ENCODE results near the gene GALNS.

The GALNS gene

DNA sequence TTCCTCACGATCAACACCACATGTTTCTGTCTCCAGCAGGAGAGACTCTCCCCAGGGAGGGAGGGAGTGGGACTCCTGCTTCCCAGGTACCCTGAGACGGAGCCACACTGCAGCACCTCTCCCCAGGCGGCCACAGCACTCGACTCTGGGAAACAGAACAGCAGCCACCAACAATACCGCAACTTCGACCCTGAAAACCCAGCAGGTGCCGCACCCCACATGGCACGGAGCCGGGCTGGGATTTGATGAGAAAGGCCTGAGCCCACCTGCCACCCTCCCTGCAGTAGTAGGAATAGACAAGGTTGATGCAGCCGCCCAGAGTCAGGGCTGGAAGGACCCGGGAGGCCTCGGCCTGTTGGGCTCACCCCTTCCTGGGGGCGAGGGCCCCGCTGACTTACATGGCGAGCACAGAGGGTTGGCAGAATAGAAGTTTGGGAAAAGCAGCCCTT is 14.4 kb downstream of the GALNS start:
- Histone ChIP-seq H3K27me3 (ENCODE audit: control insufficient read depth in 1 of 2, insufficient read depth in 1 of 2, low read length in 2 of 2) (no peaks in the 10 kb centered on the region), H3K9me3 (ENCODE audit: control insufficient read depth, low read length) (no peaks in the 10 kb centered on the region), H2BK5ac (ENCODE audit: low read depth, low read length, poor library complexity, severe bottlenecking) (no peak overlapping the region), H2BK12ac (ENCODE audit: low read length in 2 of 2) (no peak overlapping the region), H3K23ac (ENCODE audit: low read length in 2 of 2) (no peak overlapping the region), H3K18ac (ENCODE audit: low read depth in 1 of 2, low read length in 2 of 2) (no peak overlapping the region), H3K14ac (ENCODE audit: low read length in 2 of 2) (no peak overlapping the region), H2BK120ac (ENCODE audit: low read depth, low read length) (no peak overlapping the region), H3K4me1 (ENCODE audit: control insufficient read depth, insufficient read depth, low read depth, low read length) (no peaks in the 10 kb centered on the region), H2AFZ (ENCODE audit: low read depth, low read length) (no peak overlapping the region), H3K4ac (ENCODE audit: low read depth in 1 of 2, low read length in 2 of 2) (no peak overlapping the region), H4K8ac (ENCODE audit: low read length) (no peak overlapping the region), H3K9ac (ENCODE audit: low read length) (no peak overlapping the region), H3K79me1 (replicated peaks; ENCODE audit: low read length, poor library complexity, severe bottlenecking) (peaks cover 13% of the 10 kb centered on the region), H3K4me2 (ENCODE audit: low read length, poor library complexity, severe bottlenecking) (no peak overlapping the region), H3K27ac (ENCODE audit: low read length, poor library complexity, severe bottlenecking) (no peak overlapping the region), H3K36me3 (ENCODE audit: control insufficient read depth in 1 of 2, insufficient read depth in 2 of 2, low read depth in 1 of 2, low read length in 2 of 2) (peaks cover 39 to 71% of the 10 kb centered on the region in 2 experiments), H2BK15ac (ENCODE audit: low read depth, poor library complexity, severe bottlenecking) (no peak overlapping the region), H3K4me3 (ENCODE audit: insufficient read depth in 1 of 2, low read depth in 1 of 2, low read length in 2 of 2) (no peak overlapping the region), H2AK5ac (ENCODE audit: low read length, severe bottlenecking) (no peak overlapping the region), H4K91ac (ENCODE audit: low read length) (no peak overlapping the region)
- DNase-seq: no peak
- 88% methylated on average over 15 of the region's 15 CpGs for WGBS

DNA sequence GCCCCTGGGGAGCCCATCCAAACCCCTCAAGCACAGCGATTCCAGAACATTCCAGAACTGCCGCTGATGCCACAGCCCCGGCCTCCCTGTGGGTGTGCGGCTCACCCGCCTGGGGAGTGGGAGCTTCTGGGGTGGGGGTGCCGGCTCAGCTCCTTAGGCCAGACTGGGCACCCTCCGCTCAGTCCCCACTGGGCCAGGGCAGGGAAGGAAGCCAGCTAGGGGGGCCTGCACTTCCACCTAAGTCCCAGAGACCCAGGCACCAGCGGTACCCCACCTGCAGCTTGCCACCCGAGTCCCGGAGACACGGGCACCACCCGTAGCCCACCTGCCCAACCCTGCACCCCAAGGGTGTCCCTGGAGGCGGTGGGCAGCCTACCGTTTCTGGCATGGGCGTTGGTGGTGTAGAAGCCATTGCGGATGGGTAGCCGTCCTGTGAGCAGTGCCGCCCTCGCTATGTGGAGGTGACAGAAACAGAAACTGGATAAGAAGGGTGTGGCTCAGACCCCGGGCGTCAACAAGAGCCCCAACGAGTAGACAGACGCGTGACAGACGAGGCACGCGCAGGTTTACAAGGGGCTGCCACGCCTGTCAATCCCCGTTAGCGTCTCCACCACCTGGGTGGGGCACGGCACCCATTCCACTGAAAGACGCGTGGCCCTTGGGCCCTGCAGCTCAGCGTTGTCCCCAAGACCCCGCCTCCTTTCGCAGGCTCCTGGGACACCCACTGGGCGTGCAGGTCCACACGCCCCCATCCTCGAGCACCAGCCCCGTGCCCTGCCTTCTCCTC is 15.0 kb downstream of the GALNS start:
- WGBS: 97% methylated on average over 38 of the region's 40 CpGs

DNA sequence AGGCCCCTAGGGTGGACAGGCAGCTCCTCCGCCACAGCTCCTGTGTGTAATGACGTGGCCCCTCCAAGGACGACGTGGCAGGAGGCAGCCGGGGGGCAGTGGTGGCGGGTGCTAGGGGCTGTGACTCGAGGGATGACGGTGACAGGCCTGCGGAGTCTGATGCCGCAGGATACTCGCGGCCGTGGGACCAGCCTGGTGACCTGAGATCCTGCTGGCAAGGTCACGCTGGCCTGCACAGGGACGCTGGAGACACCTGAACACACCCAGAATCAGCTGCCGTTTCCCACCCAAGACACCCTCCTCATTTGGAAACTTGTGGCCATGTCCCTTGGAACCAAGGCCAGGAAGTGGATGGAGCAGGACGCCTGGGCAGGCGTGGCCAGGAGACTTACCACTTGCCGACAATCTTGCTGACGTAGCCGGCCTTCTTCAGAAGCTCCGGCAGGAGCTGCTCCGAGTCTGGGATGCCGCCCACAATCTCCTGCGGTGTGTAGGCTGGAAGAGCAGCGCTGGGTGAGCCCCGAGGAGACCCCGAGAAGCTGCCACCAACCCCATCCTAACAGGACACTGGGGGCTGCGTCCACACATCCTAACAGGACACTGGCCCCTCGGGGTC is 16.0 kb downstream of the GALNS start:
- H4K91ac ChIP-seq (ENCODE audit: low read length): no peak overlapping the region
- H3K14ac ChIP-seq (ENCODE audit: low read length in 2 of 2): no peak overlapping the region
- H3K36me3 ChIP-seq (ENCODE audit: control insufficient read depth in 1 of 2, insufficient read depth in 2 of 2, low read depth in 1 of 2, low read length in 2 of 2): peaks cover 43 to 80% of the 10 kb centered on the region in 2 experiments
- H3K23ac ChIP-seq (ENCODE audit: low read length in 2 of 2): no peak overlapping the region
- no peak overlapping the region for H3K27ac ChIP-seq (ENCODE audit: low read length, poor library complexity, severe bottlenecking)
- 96% methylated on average over 30 of the region's 30 CpGs for WGBS
- H3K9ac ChIP-seq (ENCODE audit: low read length): no peak overlapping the region
- no peaks in the 10 kb centered on the region for H3K9me3 ChIP-seq (ENCODE audit: control insufficient read depth, low read length)
- H3K4me3 ChIP-seq (ENCODE audit: insufficient read depth in 1 of 2, low read depth in 1 of 2, low read length in 2 of 2): no peak overlapping the region
- H3K18ac ChIP-seq (ENCODE audit: low read depth in 1 of 2, low read length in 2 of 2): no peak overlapping the region
- H2BK12ac ChIP-seq (ENCODE audit: low read length in 2 of 2): no peak overlapping the region
- H4K8ac ChIP-seq (ENCODE audit: low read length): no peak overlapping the region
- H2AFZ ChIP-seq (ENCODE audit: low read depth, low read length): no peak overlapping the region
- no peak for DNase-seq
- no peak overlapping the region for H2BK5ac ChIP-seq (ENCODE audit: low read depth, low read length, poor library complexity, severe bottlenecking)
- H2BK120ac ChIP-seq (ENCODE audit: low read depth, low read length): no peak overlapping the region
- no peak overlapping the region for H3K4me2 ChIP-seq (ENCODE audit: low read length, poor library complexity, severe bottlenecking)
- H3K4ac ChIP-seq (ENCODE audit: low read depth in 1 of 2, low read length in 2 of 2): no peak overlapping the region
- peaks cover 12% of the 10 kb centered on the region for H3K79me1 ChIP-seq (replicated peaks; ENCODE audit: low read length, poor library complexity, severe bottlenecking)
- no peak overlapping the region for H2BK15ac ChIP-seq (ENCODE audit: low read depth, poor library complexity, severe bottlenecking)
- H3K27me3 ChIP-seq (ENCODE audit: control insufficient read depth in 1 of 2, insufficient read depth in 1 of 2, low read length in 2 of 2): no peaks in the 10 kb centered on the region
- no peak overlapping the region for H2AK5ac ChIP-seq (ENCODE audit: low read length, severe bottlenecking)
- H3K4me1 ChIP-seq (ENCODE audit: control insufficient read depth, insufficient read depth, low read depth, low read length): no peaks in the 10 kb centered on the region

More for the DNA sequence above, 15.0 kb downstream of the GALNS start:
- Histone ChIP-seq H3K9me3 (ENCODE audit: control insufficient read depth, low read length) (no peaks in the 10 kb centered on the region), H3K4ac (ENCODE audit: low read depth in 1 of 2, low read length in 2 of 2) (no peak overlapping the region), H4K91ac (ENCODE audit: low read length) (no peak overlapping the region), H3K27me3 (ENCODE audit: control insufficient read depth in 1 of 2, insufficient read depth in 1 of 2, low read length in 2 of 2) (no peaks in the 10 kb centered on the region), H3K14ac (ENCODE audit: low read length in 2 of 2) (no peak overlapping the region), H2BK12ac (ENCODE audit: low read length in 2 of 2) (no peak overlapping the region), H2BK15ac (ENCODE audit: low read depth, poor library complexity, severe bottlenecking) (no peak overlapping the region), H3K36me3 (ENCODE audit: control insufficient read depth in 1 of 2, insufficient read depth in 2 of 2, low read depth in 1 of 2, low read length in 2 of 2) (peaks cover 39 to 74% of the 10 kb centered on the region in 2 experiments), H3K4me1 (ENCODE audit: control insufficient read depth, insufficient read depth, low read depth, low read length) (no peaks in the 10 kb centered on the region), H3K4me3 (ENCODE audit: insufficient read depth in 1 of 2, low read depth in 1 of 2, low read length in 2 of 2) (no peak overlapping the region), H4K8ac (ENCODE audit: low read length) (no peak overlapping the region), H3K23ac (ENCODE audit: low read length in 2 of 2) (no peak overlapping the region), H3K27ac (ENCODE audit: low read length, poor library complexity, severe bottlenecking) (no peak overlapping the region), H3K79me1 (replicated peaks; ENCODE audit: low read length, poor library complexity, severe bottlenecking) (peaks cover 12% of the 10 kb centered on the region), H2BK120ac (ENCODE audit: low read depth, low read length) (no peak overlapping the region), H3K4me2 (ENCODE audit: low read length, poor library complexity, severe bottlenecking) (no peak overlapping the region), H3K18ac (ENCODE audit: low read depth in 1 of 2, low read length in 2 of 2) (no peak overlapping the region), H2AFZ (ENCODE audit: low read depth, low read length) (no peak overlapping the region), H2BK5ac (ENCODE audit: low read depth, low read length, poor library complexity, severe bottlenecking) (no peak overlapping the region), H2AK5ac (ENCODE audit: low read length, severe bottlenecking) (no peak overlapping the region), H3K9ac (ENCODE audit: low read length) (no peak overlapping the region)
- no peak for DNase-seq

DNA sequence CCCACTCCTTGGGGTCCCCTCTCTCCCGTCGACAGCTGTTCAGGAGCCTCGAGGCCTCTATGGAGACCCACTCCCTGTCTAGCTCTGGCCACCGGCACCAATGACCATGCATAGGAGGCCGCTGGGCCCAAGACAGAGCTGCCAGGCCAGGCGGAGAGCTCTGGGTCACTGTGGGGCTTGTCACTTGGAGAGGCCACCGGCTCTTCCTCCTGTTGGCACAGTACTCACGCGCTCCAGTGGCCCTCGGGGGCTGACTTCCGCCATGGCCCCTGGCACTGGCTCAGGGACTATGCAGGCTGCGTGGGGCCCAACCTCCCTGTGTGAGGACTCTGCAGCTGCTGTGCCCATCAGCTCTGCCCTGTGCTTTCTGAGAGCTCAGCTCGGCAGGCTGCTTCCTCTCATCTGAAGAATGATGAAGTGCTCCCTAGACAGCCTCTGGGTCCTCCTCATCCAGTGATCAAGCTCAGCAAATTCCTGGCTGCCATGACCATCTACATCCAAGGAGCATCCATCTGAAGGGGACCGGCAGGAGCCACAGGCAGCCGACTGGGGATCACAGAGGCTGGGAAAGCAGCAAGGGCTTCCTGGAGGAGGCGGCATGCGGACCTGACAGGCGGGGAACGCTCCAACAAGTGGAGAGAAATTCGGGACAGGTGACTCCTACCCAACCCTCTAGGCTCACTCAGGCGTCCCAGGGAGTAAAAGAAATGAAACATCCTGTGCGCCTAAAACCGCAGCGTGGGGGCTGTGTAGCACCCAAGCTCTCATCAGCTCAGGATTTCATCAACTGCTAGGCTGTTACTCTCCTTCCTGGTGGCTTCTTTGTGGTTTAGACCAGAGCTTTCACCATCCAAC is 16.8 kb downstream of the GALNS start:
- Histone ChIP-seq H3K9me3 (ENCODE audit: control insufficient read depth, low read length) (no peaks in the 10 kb centered on the region), H3K4me1 (ENCODE audit: control insufficient read depth, insufficient read depth, low read depth, low read length) (no peaks in the 10 kb centered on the region), H3K79me1 (replicated peaks; ENCODE audit: low read length, poor library complexity, severe bottlenecking) (peaks cover 12% of the 10 kb centered on the region), H2AK5ac (ENCODE audit: low read length, severe bottlenecking) (no peak overlapping the region), H3K9ac (ENCODE audit: low read length) (no peak overlapping the region), H3K4ac (ENCODE audit: low read depth in 1 of 2, low read length in 2 of 2) (no peak overlapping the region), H4K91ac (ENCODE audit: low read length) (no peak overlapping the region), H3K23ac (ENCODE audit: low read length in 2 of 2) (no peak overlapping the region), H3K18ac (ENCODE audit: low read depth in 1 of 2, low read length in 2 of 2) (no peak overlapping the region), H3K27me3 (ENCODE audit: control insufficient read depth in 1 of 2, insufficient read depth in 1 of 2, low read length in 2 of 2) (no peaks in the 10 kb centered on the region), H2BK12ac (ENCODE audit: low read length in 2 of 2) (no peak overlapping the region), H3K36me3 (ENCODE audit: control insufficient read depth in 1 of 2, insufficient read depth in 2 of 2, low read depth in 1 of 2, low read length in 2 of 2) (peaks cover 48 to 87% of the 10 kb centered on the region in 2 experiments), H3K14ac (ENCODE audit: low read length in 2 of 2) (no peak overlapping the region), H2BK15ac (ENCODE audit: low read depth, poor library complexity, severe bottlenecking) (no peak overlapping the region), H3K4me2 (ENCODE audit: low read length, poor library complexity, severe bottlenecking) (no peak overlapping the region), H2BK120ac (ENCODE audit: low read depth, low read length) (no peak overlapping the region), H2AFZ (ENCODE audit: low read depth, low read length) (no peak overlapping the region), H3K27ac (ENCODE audit: low read length, poor library complexity, severe bottlenecking) (no peak overlapping the region), H3K4me3 (ENCODE audit: insufficient read depth in 1 of 2, low read depth in 1 of 2, low read length in 2 of 2) (no peak overlapping the region), H4K8ac (ENCODE audit: low read length) (no peak overlapping the region), H2BK5ac (ENCODE audit: low read depth, low read length, poor library complexity, severe bottlenecking) (no peak overlapping the region)
- WGBS: 94% methylated on average over 24 of the region's 24 CpGs
- DNase-seq: no peak
